Measurements from ENCODE around the gene TUBE1.
"Not testable (repeated sequence)": the region's sequence is repeated elsewhere in the genome, so short reads cannot be mapped to it uniquely, and the experiment has no call there.

Gene TUBE1

DNA sequence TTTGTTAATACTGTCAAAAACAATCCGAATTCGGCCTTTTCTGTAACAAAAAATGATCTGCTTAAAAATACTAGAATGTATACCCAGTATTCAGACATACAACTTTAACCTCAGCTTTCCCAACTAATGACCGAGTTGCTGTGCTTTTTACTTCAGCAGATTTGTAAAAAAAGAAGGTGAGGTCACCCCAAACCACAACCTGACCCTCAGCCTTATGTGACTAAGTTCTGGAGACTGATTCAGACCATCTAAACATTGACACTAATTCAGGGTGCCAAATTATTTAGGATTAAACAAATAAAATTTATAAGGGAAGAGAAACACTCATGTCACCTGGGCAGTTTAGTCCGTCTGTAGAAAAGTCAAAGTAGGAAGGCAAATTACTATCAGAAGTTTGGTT lies 25.7 kb downstream of the TUBE1 start:
- peak; percentile 47 for DNase-seq

- DNase-seq: no peak
Observed at GRCh38 chr6:112058243-112059032, 28.8 kb downstream of the TUBE1 start.

GRCh38 chr6:112054555-112055190 lies 32.6 kb downstream of the TUBE1 start:
- DNase-seq: no peak

DNA sequence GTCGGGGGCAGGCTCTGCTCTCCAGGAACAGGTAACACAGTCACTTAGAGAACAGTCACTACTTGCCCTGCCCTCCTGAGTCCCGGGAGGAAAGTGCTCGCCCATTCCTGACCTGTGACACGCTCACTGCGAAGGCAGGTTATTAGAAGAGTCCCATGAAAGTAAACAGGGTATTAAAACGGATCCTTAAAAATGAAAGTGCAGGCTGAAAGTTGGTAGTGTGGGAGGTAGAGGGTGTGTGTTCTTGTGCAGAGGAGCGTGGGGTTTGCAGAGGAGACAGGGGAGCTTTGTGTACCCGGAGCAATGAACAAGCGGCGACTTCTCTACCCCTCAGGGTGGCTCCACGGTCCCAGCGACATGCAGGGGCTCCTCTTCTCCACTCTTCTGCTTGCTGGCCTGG lies 33.3 kb downstream of the TUBE1 start, which contains the start of gene CCN6:
TSS of gene CCN6 (plus strand) at position 104 of the 400 bp plus-strand sequence. CDS start at position 358, 254 bp downstream.
- no peak for DNase-seq

- DNase-seq: not testable (repeated sequence)
Observed at GRCh38 chr6:112051251-112051740, 36.0 kb downstream of the TUBE1 start.

- no peak for DNase-seq
Observed at GRCh38 chr6:112050429-112050828, 36.9 kb downstream of the TUBE1 start.

DNA sequence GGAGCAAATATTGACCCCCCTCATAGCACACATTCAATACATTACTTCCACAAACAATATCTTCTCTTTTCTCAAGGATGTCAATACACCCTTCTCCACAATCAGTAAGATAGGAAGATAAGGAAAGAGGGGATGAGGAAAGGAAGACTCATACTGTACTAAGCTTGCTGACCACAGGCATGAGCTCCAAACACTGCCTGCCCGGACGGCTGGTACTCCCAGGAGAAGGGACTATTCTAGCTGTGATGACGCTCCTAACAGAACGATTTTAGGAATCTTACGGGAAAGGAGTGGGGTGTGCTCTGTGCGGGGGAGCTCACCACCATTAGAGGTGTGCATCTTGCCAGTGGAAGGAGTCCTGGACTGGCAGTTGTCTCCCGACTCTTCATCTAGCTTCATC lies 37.3 kb downstream of the TUBE1 start:
- DNase-seq: no peak

DNA sequence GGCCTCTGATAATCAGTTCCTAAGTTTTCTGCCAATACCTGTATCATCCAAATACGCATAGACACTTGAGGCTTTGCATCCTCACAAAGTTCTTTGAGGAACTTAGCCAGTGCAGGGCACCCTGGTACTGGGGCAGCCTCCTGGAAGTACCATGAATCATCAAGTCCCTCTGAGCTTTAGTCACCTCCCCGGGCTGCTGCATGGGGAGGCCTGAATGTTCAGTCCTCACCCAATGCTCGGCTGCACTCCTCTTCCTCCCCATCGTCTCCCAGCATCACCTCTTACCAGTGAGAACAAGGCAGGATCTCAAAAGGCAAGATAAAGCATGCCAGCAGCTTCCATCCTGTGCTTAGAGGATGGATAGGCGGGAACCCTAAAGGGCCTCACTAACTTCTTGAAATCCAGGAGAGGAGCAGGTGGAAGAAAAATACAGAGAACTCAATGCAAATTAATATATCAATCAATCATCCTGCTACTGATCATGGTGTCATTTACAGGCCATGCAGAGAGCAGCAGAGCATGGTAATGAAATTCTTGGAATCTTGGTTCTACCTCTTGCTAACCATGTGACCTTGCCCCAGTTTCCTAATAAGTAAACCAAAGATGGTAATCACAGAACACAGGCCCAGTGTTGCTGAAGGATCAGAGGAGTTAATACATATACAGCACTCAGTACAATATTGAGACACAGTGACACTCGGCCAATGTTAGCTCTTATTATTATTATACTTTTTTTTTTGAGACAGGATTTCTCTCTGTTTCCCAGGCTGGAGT lies 38.1 kb downstream of the TUBE1 start:
- DNase-seq: peak; percentile 90

DNA sequence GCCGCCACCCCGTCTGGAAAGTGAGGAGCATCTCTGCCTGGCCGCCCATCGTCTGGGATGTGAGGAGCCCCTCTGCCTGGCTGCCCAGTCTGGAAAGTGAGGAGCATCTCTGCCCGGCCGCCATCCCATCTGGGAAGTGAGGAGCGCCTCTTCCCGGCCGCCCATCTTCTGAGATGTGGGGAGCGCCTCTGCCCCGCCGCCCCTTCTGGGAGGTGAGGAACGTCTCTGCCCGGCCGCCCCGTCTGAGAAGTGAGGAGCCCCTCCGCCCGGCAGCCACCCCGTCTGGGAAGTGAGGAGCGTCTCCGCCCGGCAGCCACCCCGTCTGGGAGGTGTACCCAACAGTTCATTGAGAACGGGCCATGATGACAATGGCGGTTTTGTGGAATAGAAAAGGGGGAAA lies 39.8 kb downstream of the TUBE1 start:
- not testable (repeated sequence) for DNase-seq

GRCh38 chr6:112044856-112045255 lies 42.4 kb downstream of the TUBE1 start:
- DNase-seq: peak; percentile 95

GRCh38 chr6:112044196-112044595 lies 43.1 kb downstream of the TUBE1 start:
- DNase-seq: no peak

DNA sequence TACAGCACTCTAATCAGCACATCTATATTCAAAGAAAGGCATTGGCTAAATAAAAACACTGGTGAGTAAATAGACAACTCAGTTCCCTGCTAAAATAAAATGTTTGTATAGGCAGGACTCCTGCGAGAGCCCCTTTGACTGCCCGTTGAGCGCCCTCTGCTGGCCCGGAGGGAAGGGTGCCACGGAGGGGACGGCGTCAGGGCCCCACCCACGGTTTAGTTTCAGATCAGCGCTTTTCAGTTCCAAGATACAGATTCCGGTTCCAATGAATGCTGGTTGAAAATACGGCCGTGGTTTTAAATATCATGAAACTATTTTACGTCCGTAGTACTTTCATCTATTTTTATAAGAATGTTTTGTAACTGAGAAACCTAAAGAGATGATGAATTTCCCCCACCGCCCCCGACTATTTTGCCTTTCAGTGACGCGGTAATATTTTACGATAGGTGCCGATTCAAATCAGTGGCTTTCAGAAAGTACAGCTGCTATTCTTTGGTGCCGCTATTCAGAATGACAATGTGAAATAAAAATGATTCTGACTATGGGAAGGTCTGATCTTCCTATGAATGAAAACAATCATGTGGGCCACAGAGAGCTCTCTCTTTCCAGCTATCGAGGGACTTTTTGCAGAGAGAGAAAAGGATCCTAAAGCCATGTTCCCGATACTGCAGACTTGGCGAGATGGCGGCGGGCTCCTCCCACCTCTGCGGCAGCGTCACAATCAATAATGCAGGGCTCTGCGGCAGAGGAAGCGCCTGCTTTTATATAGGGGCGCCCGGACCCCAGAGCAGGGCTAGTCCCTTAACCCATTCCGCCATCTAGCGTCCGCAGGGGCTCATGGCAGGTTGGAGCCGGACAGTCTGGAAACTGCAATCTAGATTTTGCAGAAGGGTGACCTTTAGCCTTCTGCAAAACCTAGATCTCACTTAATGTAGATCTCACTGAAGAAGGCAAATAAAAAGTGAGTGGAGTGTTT lies 44.0 kb downstream of the TUBE1 start:
- peak; percentile 85 for DNase-seq

DNA sequence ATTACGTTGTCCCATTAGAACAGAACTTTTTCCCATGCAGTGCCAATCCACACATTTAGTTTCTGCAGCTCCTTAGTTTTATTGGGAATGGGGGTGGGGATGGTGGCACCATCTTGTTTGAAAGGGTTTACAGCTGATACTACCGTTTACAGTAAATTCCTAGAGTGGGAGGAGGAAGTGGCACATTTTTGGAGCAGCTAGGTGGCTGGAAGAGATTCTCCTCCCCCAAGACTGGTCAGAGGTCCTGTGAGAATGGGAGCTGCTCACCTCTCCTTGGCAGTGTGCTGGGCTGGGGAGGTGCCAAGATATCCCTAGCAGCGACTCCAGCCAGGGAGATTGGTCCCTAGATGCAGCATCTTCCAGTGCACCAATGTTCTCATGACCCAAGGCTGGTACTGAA lies 45.7 kb downstream of the TUBE1 start:
- DNase-seq: no peak

DNA sequence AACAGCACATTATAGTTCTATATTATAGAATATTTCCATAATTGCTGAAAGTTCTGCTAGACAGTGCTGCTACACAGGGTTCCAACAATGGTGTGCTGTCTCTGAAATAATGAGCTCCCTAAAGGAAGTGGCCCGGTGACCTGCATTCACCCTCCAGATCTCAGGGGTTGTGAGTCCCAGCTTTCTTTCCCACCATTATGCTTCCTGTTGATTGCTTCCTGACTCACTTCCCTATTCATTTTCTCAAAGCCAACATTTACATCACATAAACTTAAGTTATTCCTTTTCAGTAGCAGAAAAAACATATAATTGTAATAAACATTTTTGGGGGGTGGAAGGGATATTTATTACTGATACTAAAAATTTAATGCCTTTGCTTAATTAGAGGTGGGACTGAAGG lies 46.3 kb downstream of the TUBE1 start:
- DNase-seq: no peak

DNA sequence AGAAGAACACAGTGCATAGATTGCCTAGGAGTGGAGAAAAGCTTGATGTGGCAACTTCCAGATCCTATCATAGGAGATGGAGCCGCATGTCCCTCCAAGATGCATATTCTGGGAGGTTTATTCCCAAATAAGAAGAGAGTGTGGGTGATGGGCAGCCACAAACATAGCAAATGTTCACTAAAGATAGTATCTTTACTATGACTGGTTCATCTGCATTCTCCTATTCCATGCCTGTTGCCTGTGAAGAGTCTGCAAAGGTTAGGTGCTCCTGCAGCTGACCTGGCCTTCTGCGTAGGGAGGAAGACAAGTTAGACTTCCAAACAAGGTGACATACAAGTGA lies 47.9 kb downstream of the TUBE1 start:
- no peak for DNase-seq

DNA sequence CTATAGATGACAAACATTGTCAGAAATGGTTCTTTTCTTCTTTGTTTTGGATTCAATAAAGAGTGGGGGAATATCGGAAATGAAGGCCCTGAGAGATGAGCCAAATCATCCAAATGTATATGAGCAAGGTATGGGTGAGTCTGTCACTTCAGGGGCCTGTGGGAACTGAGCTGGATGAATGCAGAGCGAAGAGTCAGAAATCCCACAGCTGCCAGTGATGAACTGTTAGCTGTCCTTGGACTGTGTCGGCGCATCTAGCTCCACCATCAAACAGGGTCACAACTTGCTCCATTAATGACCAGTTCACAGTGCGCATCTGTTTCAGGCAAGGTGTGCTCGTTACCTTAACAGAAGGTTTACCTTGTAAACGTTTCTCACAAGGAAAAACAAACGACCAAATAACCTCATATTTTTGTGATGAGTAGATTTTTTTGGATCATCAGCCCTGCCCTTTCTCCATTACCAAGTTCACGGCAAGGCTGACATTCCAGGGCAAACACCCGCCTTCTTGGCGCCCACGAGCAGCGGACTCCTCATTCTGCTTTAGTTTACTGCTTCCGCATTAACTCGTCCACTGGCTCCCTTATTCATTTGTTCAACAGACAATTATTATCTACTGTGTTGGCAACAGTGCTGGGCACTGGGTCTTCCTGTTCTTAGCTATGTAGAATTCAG lies 48.4 kb downstream of the TUBE1 start:
- DNase-seq: peak; percentile 25

GRCh38 chr6:112038268-112038667 lies 49.0 kb downstream of the TUBE1 start:
- no peak for DNase-seq

DNA sequence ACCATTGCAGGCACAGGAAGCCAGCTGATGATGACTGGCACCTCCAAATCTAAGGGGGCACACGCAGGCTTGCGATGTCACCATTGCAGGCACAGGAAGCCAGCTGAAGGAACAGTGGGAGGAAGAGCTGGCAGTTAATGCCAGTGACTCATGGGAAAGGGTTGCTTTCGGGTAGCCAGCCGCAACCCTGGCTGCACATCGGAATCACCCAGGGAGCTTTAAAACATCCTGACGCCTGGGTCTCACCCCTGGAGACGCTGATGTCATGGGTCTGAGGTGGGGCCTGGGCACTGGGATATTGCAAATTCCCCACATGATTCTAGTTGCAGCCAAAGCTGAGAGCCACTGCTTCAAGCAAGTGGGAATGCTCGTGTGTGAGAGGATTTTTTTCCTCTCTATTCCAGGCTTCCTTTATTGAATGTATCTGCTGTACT lies 49.5 kb downstream of the TUBE1 start:
- DNase-seq: peak; percentile 89

DNA sequence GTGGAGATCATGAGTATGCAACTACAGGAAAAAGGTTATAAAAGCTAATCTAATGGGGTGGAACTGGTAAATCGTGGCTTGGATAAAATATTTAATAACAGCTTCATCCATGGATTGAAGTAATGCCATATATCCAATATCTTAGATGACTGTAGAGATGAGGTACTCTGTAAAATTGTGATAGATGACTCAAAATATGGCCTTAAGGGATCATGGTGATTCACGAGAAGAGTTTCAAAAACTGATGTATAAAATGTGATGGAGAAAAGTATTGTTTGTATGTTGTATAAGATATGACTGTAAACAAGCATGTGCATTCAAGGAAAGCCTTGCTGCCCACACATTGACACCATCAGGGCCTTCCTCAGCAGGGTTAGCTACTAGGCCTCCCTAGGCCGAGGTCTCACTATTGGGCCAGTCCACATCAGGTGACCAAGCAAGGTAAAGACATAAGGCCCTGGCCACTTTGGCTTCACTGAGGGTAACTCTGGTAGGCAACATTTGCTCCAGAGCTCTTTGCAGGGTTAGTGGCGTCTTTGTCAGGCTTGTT lies 51.1 kb downstream of the TUBE1 start:
- DNase-seq: no peak

DNA sequence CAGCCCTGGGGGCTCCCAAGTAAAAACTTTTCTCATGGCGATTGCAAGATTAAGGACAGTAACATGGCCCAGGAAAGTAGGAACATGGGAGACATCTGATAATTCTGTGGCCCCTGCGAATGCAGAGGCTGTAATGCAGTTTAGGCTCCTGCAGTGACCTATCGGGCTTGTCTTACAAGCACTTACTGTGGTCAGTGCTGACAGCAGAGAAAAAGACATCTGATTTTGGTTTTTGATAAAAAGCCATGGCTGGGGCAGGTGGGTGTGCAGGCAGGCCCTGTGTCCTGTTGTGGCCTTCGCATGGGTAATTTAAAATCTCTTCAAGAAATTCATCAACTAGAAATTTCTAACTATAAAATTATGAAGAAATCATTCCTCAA lies 52.7 kb downstream of the TUBE1 start:
- no peak for DNase-seq

Measured in kidney glomerular epithelial cell (primary cell).